Hematopoietic multipotent progenitor cell treated with erythropoietin and hydrocortisone succinate and interleukin-3 and kit ligand, for 15 days (in vitro differentiated cells): ENCODE data around the gene MAP3K19.
"Not testable (repeated sequence)": the region's sequence is repeated elsewhere in the genome, so short reads cannot be mapped to it uniquely, and the experiment has no call there.

Source experiments
- DNase-seq: peaks from one replicate; pipeline ENCODE4 v3.0.0-alpha.2; 2015; ENCODE audit warnings: low spot score

Gene MAP3K19

GRCh38 chr2:135052042-135052876 lies 5.0 kb upstream of the MAP3K19 start, which contains the start of gene RAB3GAP1:
TSS of gene RAB3GAP1 (plus strand) at chr2:135052292. CDS start at chr2:135052308, 16 bp downstream.
- peak; percentile 79 for DNase-seq

GRCh38 chr2:135050684-135051083 lies 3.4 kb upstream of the MAP3K19 start:
- DNase-seq, result no peak

- DNase-seq, result no peak
These were observed 2.9 kb upstream of the MAP3K19 start for GRCh38 chr2:135050132-135050531.

GRCh38 chr2:135048122-135048521 lies 875 bp upstream of the MAP3K19 start:
- no peak for DNase-seq

- DNase-seq, result peak; percentile 30
These were observed 3.9 kb downstream of the MAP3K19 start for GRCh38 chr2:135043345-135043744.

GRCh38 chr2:135037831-135038230 lies 9.4 kb downstream of the MAP3K19 start:
- DNase-seq, result no peak

GRCh38 chr2:135033216-135033615 lies 14.0 kb downstream of the MAP3K19 start:
- not testable (repeated sequence) for DNase-seq

- no peak for DNase-seq
These were observed 16.4 kb downstream of the MAP3K19 start for GRCh38 chr2:135030826-135031225.

- no peak for DNase-seq
These were observed 17.6 kb downstream of the MAP3K19 start for GRCh38 chr2:135029481-135030134.

GRCh38 chr2:135023886-135024485 lies 23.3 kb downstream of the MAP3K19 start:
- DNase-seq, result no peak

GRCh38 chr2:135022952-135023880 lies 24.0 kb downstream of the MAP3K19 start:
- no peak for DNase-seq

GRCh38 chr2:135021618-135022017 lies 25.6 kb downstream of the MAP3K19 start:
- no peak for DNase-seq

GRCh38 chr2:135011633-135012032 lies 35.6 kb downstream of the MAP3K19 start:
- DNase-seq, result no peak

GRCh38 chr2:135010200-135010942 lies 36.9 kb downstream of the MAP3K19 start:
- no peak for DNase-seq

GRCh38 chr2:135009339-135009738 lies 37.9 kb downstream of the MAP3K19 start:
- DNase-seq, result no peak

GRCh38 chr2:135005753-135006152 lies 41.5 kb downstream of the MAP3K19 start:
- no peak for DNase-seq

- DNase-seq, result peak; percentile 54
These were observed 43.1 kb downstream of the MAP3K19 start for GRCh38 chr2:135004005-135004746.

- DNase-seq, result no peak
These were observed 44.4 kb downstream of the MAP3K19 start for GRCh38 chr2:135002836-135003235.

GRCh38 chr2:134999521-134999920 lies 47.7 kb downstream of the MAP3K19 start:
- no peak for DNase-seq

- peak; percentile 38 for DNase-seq
These were observed 58.1 kb downstream of the MAP3K19 start for GRCh38 chr2:134988994-134989605.
